HFFc6 (cell line): ENCODE measurements around the gene WDR72. TPM values are rescaled to one million over a fixed set of nuclear protein-coding genes. Genes with fewer than 3 reads are reported as not detected.

Experiments
- DNase-seq: peaks from one replicate; pipeline ENCODE4 v3.0.0-alpha.2; 2018
- H3K27ac Mint-ChIP-seq: 2 replicates; pipeline ENCODE4 v1.8.0; 2020; ENCODE audit warnings: mild to moderate bottlenecking, mixed read lengths
- H3K27me3 Mint-ChIP-seq: 2 replicates; pipeline ENCODE4 v1.8.0; 2021; ENCODE audit warnings: mild to moderate bottlenecking, moderate library complexity, mixed read lengths; ENCODE audit not compliant: insufficient read depth
- H3K36me3 Mint-ChIP-seq: 2 replicates; pipeline ENCODE4 v1.8.0; 2021; ENCODE audit warnings: low read depth, mixed read lengths
- H3K4me1 Mint-ChIP-seq: 2 replicates; pipeline ENCODE4 v1.8.0; 2020; ENCODE audit warnings: low read depth, mixed read lengths
- H3K4me3 Mint-ChIP-seq: 2 replicates; pipeline ENCODE4 v1.8.0; 2020; ENCODE audit warnings: mild to moderate bottlenecking, moderate library complexity, mixed read lengths
- H3K9me3 Mint-ChIP-seq: 2 replicates; pipeline ENCODE4 v1.8.0; 2020; ENCODE audit warnings: mild to moderate bottlenecking, mixed read lengths
- CTCF ChIP-seq: fragments of 200-600 bp; sonication (generic); IDR thresholded peaks from 2 replicates; pipeline ENCODE4 v1.5.0; 2021; ENCODE audit warnings: antibody characterized with exemption, mild to moderate bottlenecking
- long read RNA-seq: library from polyadenylated mRNA; unstranded; transcript quantifications from one replicate; pipeline ENCODE4 v2.0.0, GENCODE V29; 2019
- total RNA-seq, 6 experiments: library from RNA; stranded (reverse); fragmentation: NEBNext Ultra II Directional; extraction: Animal tissue kit (Norgen Biotek cat#: 25700); gene quantifications; 2 replicates in 1 of 6; 3 replicates in 5 of 6; pipeline ENCODE4 v1.2.3, GENCODE V29; 2021

The WDR72 gene
- not detected for total RNA-seq
- long read RNA-seq, result 0 reads

DNA sequence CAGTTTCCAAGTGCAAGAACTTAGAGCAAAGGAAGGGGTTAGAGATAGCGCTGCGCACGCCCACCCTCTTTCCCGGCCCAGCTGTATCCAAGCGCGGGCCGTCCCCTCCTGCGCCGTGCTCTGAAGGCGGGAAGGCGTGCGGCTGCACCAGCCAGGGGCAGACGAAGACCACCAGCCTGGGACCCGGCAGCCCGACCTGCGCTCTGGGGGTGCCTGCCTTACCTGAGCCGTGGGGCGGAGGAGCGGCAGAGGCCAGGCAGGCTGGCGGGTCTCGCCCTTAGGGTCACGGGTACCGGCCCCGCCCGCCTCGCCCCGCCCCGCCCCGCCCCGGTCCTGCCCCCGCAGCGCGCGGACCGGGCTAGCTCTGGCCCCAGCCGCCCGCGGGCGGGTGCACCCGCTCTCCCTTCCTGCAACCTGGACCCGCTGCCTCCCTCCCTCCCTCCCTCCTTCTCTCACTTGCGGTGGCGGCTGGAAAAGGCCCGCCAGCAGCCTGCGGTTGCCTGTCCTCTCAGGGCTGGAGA is at the start of gene WDR72:
WDR72 (minus strand) TSS at position 253 of the 521 bp plus-strand sequence. CDS start 26,514 bp downstream, outside the sequence.
- Mint-ChIP-seq H3K9me3 (peaks cover 27% of the 10 kb centered on the region), H3K4me3 (no peak within 1 kb of the TSS), H3K27ac (no peak within 1 kb of the TSS), H3K36me3 (no peaks in the 10 kb centered on the region), H3K27me3 (no peaks in the 10 kb centered on the region), H3K4me1 (no peaks in the 10 kb centered on the region)
- no peak for DNase-seq
- TF ChIP-seq CTCF, result no peak

DNA sequence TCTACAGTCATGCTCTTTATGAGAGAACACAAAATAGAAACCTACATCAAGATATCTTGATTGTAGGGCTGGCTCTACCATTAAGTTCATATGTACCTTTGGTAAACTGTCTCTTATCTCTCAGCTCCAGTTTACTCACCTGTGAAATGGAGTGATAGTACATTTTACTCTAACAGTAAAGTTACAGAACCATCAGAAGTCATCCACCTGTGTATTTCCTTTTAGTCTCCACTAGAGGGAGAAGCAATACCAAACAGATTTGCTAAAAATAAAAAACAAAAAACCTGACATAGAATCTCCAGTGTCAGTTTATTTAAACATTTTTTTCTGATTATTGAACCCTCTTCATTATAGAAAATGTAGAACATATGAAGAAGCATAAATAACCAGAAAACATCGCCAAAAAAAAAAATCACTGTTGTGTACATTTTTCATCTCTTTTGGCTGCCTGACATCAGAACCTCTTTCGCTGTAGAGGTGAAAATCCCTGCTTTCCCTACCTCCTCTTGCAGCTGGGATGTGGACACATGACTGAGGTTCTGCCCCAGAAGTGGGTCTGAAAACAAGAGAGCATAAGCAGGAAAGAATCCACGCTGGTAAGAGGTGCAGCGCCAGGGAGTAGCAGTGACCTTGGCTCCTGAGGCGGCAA is 48.7 kb upstream of the WDR72 start:
- no peak for DNase-seq
- peak overlapping the region; percentile 28; the same call in 1 of the 2 replicates for H3K4me3 Mint-ChIP-seq
- peak; percentile 78 for TF ChIP-seq CTCF
- H3K27ac Mint-ChIP-seq, result no peak overlapping the region
- H3K36me3 Mint-ChIP-seq, result no peaks in the 10 kb centered on the region
- no peaks in the 10 kb centered on the region for H3K4me1 Mint-ChIP-seq
- no peaks in the 10 kb centered on the region; the same call in 1 of the 2 replicates for H3K27me3 Mint-ChIP-seq
- H3K9me3 Mint-ChIP-seq, result peaks cover 23% of the 10 kb centered on the region

- no peak for TF ChIP-seq CTCF
- Mint-ChIP-seq H3K4me3 (no peak overlapping the region), H3K9me3 (peaks cover 20% of the 10 kb centered on the region), H3K36me3 (no peaks in the 10 kb centered on the region), H3K4me1 (no peaks in the 10 kb centered on the region), H3K27ac (no peak overlapping the region), H3K27me3 (no peaks in the 10 kb centered on the region; the same call in 1 of the 2 replicates)
- no peak for DNase-seq
Measured at GRCh38 chr15:53807501-53807900, 48.0 kb upstream of the WDR72 start.

DNA sequence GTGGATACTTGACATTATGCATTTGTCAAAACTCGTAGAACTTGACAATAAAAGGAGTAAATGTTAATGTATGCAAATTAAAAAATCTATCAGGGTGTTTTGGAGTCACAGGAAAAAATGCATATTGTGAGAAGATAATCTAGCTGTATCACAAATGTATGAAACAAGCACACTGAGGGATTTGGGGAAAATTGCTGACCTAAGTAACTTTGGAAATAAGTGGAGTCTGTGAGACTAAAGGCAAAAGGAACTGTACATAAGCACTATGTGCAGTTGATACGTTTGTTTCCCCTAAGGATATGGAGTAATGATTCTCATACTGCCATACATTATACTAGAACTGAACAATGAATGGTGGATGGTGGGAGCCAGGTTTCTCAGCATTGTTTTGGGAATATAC is 43.2 kb upstream of the WDR72 start:
- Mint-ChIP-seq H3K4me1 (no peaks in the 10 kb centered on the region), H3K27ac (no peak overlapping the region), H3K36me3 (no peaks in the 10 kb centered on the region), H3K9me3 (peaks cover 20% of the 10 kb centered on the region), H3K4me3 (no peak overlapping the region), H3K27me3 (no peaks in the 10 kb centered on the region; the same call in 1 of the 2 replicates)
- no peak for TF ChIP-seq CTCF
- DNase-seq, result no peak

- no peak for DNase-seq
- Mint-ChIP-seq H3K27ac (no peak overlapping the region), H3K36me3 (no peaks in the 10 kb centered on the region; the same call in 1 of the 2 replicates), H3K4me1 (no peaks in the 10 kb centered on the region), H3K27me3 (peaks cover 2% of the 10 kb centered on the region; the same call in 1 of the 2 replicates), H3K4me3 (no peak overlapping the region), H3K9me3 (peaks cover 63% of the 10 kb centered on the region)
- no peak for TF ChIP-seq CTCF
Measured at GRCh38 chr15:53791581-53791980, 32.1 kb upstream of the WDR72 start.
